Vagina (tissue), 2 donors: ENCODE measurements around the gene CHST14. TPM values are rescaled to one million over a fixed set of nuclear protein-coding genes. Genes with fewer than 3 reads are reported as not detected.

Source experiments
- DNase-seq, 2 donors: peaks; one replicate each; pipeline ENCODE4 v3.0.0-alpha.2; 2017; ENCODE audit errors: extremely low spot score in 2 of 2
- H3K27ac ChIP-seq: fragments of 200-600 bp; sonication (generic); one replicate; pipeline ENCODE4 v1.5.1; 2019
- H3K27me3 ChIP-seq: fragments of 200-600 bp; sonication (generic); one replicate; pipeline ENCODE4 v1.5.1; 2019
- H3K36me3 ChIP-seq, 2 donors: fragments of 200-600 bp; sonication (generic); one replicate each; pipeline ENCODE4 v1.5.1; 2017 to 2019
- H3K4me1 ChIP-seq: fragments of 200-600 bp; sonication (generic); one replicate; pipeline ENCODE4 v1.5.1; 2019
- H3K4me3 ChIP-seq, 2 donors: fragments of 200-600 bp; sonication (generic); 1 replicate in 1 of 2; 2 replicates in 1 of 2; pipeline ENCODE4 v1.5.1; 2016 to 2019
- H3K9me3 ChIP-seq: fragments of 200-600 bp; sonication (generic); one replicate; pipeline ENCODE4 v1.5.1; 2019
- POLR2A ChIP-seq, 2 donors: fragments of 450-650 bp; IDR thresholded peaks; one replicate each; pipeline ENCODE4 v1.6.1; 2017; ENCODE audit warnings: antibody characterized with exemption in 2 of 2, mild to moderate bottlenecking in 2 of 2, moderate library complexity in 2 of 2
- POLR2AphosphoS5 ChIP-seq, 2 donors: sonication (generic); formaldehyde crosslinking; IDR thresholded peaks; one replicate each; pipeline ENCODE4 v1.9.0; 2017; ENCODE audit warnings: antibody characterized with exemption in 2 of 2, mild to moderate bottlenecking in 2 of 2, low read depth in 1 of 2; ENCODE audit not compliant: insufficient read depth in 1 of 2
- intact Hi-C: fragments of 100-400 bp; cut with DNase I; formaldehyde crosslinking; loops from one replicate; pipeline ENCODE4 v1.15.1; 2023
- total RNA-seq: library from RNA; depleted of rRNA; stranded (reverse); fragments of >200 nt; gene quantifications from one replicate; pipeline ENCODE4 v1.2.3, GENCODE V29; 2016
- TF ChIP-seq, protein P1 (sequence below), 3 experiments: fragments of 450-650 bp in 2 of 3; fragments of 200-600 bp in 1 of 3; sonication (generic) in 1 of 3; IDR thresholded peaks; one replicate each; pipeline ENCODE4 v1.5.1; 2017 to 2019; ENCODE audit warnings: antibody characterized with exemption in 3 of 3, mild to moderate bottlenecking in 2 of 3, moderate library complexity in 2 of 3

CHST14 gene
- total RNA-seq, 1 donor from 2014 or later = 8.6 TPM

DNA sequence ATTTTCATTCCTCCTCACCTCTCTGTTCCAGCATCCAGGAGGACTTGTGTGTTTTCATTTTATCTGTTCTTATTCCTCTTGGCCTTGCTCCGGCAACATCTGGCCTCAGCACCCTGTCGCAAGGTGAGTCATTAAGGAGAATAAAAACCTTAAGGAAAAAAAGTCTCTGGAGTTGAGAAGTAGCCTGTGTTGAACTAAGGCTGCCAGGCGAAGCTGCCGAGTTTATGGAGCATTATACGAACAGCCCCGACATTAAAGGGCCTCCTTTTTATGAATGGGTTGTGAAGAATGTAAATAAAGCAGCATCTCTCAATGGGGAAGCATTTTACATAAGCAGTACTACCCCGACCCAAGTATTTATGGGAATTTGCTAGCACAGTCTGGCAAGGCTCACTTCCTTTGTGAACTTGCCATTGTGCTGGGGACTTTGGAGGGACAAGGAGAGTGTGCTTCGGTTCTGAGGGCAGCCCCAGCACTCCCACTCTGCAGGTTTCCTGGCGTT lies 25.3 kb upstream of the CHST14 start:
- Histone ChIP-seq H3K36me3 (no peaks in the 10 kb centered on the region), H3K9me3 (no peaks in the 10 kb centered on the region), H3K27ac (no peak overlapping the region), H3K27me3 (no peaks in the 10 kb centered on the region), H3K4me1 (peaks cover 48% of the 10 kb centered on the region), H3K4me3 (no peak overlapping the region)
- DNase-seq = no peak
- intact Hi-C loops = no loop called here
- TF ChIP-seq POLR2A (IDR thresholded peaks at IDR 0.05) (no peak), POLR2AphosphoS5 (IDR thresholded peaks at IDR 0.05; ENCODE audit: insufficient read depth in 1 of 2, low read depth in 1 of 2) (no peak)
- TF ChIP-seq, protein P1, sequence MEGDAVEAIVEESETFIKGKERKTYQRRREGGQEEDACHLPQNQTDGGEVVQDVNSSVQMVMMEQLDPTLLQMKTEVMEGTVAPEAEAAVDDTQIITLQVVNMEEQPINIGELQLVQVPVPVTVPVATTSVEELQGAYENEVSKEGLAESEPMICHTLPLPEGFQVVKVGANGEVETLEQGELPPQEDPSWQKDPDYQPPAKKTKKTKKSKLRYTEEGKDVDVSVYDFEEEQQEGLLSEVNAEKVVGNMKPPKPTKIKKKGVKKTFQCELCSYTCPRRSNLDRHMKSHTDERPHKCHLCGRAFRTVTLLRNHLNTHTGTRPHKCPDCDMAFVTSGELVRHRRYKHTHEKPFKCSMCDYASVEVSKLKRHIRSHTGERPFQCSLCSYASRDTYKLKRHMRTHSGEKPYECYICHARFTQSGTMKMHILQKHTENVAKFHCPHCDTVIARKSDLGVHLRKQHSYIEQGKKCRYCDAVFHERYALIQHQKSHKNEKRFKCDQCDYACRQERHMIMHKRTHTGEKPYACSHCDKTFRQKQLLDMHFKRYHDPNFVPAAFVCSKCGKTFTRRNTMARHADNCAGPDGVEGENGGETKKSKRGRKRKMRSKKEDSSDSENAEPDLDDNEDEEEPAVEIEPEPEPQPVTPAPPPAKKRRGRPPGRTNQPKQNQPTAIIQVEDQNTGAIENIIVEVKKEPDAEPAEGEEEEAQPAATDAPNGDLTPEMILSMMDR (IDR thresholded peaks at IDR 0.05) = no peak

DNA sequence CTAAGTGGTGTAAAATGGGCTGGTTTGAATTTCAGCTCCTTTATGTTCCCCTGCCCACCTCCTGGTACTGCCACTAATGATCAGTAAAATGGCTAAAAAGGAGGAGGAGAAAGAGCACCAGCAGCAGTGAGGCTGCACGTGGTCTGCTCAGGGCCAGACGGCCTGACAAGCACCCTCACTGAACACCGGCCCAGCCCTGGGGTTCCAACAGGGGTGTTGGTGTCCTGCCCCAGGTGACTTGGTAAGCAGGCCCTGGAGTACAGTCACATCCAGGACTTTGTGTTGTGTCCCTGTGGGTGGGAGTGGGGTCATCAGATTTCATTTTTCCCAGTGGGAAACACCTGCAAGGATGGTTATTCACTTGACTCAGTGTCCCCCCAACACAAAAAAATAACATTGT lies 24.6 kb upstream of the CHST14 start:
- Histone ChIP-seq H3K4me3 (no peak overlapping the region), H3K4me1 (peaks cover 52% of the 10 kb centered on the region), H3K9me3 (no peaks in the 10 kb centered on the region), H3K27me3 (no peaks in the 10 kb centered on the region), H3K36me3 (no peaks in the 10 kb centered on the region), H3K27ac (no peak overlapping the region)
- intact Hi-C loops = no loop called here
- no peak for DNase-seq
- TF ChIP-seq, protein P1 (IDR thresholded peaks at IDR 0.05) = no peak
- TF ChIP-seq POLR2AphosphoS5 (IDR thresholded peaks at IDR 0.05; ENCODE audit: insufficient read depth in 1 of 2, low read depth in 1 of 2) (no peak), POLR2A (IDR thresholded peaks at IDR 0.05) (no peak)

DNA sequence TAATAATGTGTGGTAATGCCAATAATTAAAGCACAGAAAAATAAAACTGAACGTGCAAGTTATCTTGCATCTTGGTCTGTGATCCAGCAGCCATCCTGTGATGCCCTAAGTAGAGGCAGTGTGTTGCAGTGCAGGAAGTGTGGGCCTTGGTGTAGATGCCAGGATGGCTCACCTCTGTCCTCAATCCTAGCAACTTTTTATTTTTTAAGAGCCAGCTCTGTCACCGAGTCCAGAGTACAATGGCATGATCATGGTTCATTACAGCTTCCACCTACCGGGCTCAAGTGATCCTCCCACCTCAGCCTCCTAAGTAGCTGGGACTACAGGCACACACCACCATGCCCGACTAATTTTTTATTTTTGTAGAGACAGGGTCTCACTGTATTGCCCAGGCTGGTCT lies 22.4 kb upstream of the CHST14 start:
- no peak overlapping the region for H3K4me3 ChIP-seq
- H3K9me3 ChIP-seq = no peaks in the 10 kb centered on the region
- DNase-seq = no peak
- no peak overlapping the region for H3K27ac ChIP-seq
- no peaks in the 10 kb centered on the region for H3K36me3 ChIP-seq
- peaks cover 58% of the 10 kb centered on the region for H3K4me1 ChIP-seq
- no peaks in the 10 kb centered on the region for H3K27me3 ChIP-seq
- TF ChIP-seq POLR2AphosphoS5 (IDR thresholded peaks at IDR 0.05; ENCODE audit: insufficient read depth in 1 of 2, low read depth in 1 of 2) = no peak
- TF ChIP-seq, protein P1 (IDR thresholded peaks at IDR 0.05) = no peak
- TF ChIP-seq POLR2A (IDR thresholded peaks at IDR 0.05) = no peak
- intact Hi-C loops = no loop called here

DNA sequence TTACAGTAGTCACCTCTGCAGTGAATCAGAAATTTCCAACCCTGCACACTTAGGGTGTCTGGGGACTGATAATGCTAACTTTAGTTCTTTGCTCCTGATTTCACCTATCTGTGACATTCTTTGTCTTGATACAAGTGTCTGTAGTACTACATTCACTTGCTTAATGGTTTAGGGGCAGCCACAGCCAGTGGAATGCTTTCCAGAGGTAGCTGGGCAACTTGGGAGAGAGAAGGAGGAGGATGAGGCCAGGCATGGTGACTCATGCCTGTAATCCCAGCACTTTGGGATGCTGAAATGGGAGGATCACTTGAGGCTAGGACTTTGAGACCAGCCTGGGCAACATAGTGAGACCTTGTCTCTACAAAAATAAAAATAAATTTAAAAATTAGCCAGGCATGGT lies 21.5 kb upstream of the CHST14 start:
- Histone ChIP-seq H3K27me3 (no peaks in the 10 kb centered on the region), H3K27ac (no peak overlapping the region), H3K36me3 (no peaks in the 10 kb centered on the region), H3K4me1 (peaks cover 58% of the 10 kb centered on the region), H3K9me3 (no peaks in the 10 kb centered on the region), H3K4me3 (no peak overlapping the region)
- intact Hi-C loops = no loop called here
- no peak for DNase-seq
- TF ChIP-seq POLR2AphosphoS5 (IDR thresholded peaks at IDR 0.05; ENCODE audit: insufficient read depth in 1 of 2, low read depth in 1 of 2) = no peak
- no peak for TF ChIP-seq POLR2A (IDR thresholded peaks at IDR 0.05)
- TF ChIP-seq, protein P1 (IDR thresholded peaks at IDR 0.05) = no peak

DNA sequence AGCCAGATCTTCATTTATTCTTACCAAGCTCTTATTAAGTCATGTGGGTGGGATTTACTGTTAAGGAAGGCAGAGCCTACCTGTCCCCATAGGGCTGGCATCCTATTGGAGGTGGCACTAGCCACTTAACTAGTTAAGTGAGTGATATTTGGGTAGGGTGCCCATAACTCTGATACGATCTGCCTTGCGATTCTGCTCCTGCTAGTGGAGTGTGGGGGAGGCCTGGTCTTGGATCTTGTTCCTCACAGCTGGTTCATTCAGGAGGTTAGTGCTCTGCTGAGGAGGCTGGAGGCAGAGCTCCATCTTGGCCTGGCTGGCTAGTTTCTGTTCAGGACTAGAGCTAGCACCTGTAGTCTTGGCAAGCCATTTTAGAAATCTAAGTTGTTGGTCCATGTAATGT lies 20.7 kb upstream of the CHST14 start:
- H3K4me3 ChIP-seq = no peak overlapping the region
- H3K4me1 ChIP-seq = peaks cover 58% of the 10 kb centered on the region
- intact Hi-C loops = no loop called here
- no peaks in the 10 kb centered on the region for H3K9me3 ChIP-seq
- no peaks in the 10 kb centered on the region for H3K27me3 ChIP-seq
- no peak for DNase-seq
- no peaks in the 10 kb centered on the region for H3K36me3 ChIP-seq
- H3K27ac ChIP-seq = no peak overlapping the region
- TF ChIP-seq POLR2AphosphoS5 (IDR thresholded peaks at IDR 0.05; ENCODE audit: insufficient read depth in 1 of 2, low read depth in 1 of 2) (no peak), POLR2A (IDR thresholded peaks at IDR 0.05) (no peak)
- TF ChIP-seq, protein P1 (IDR thresholded peaks at IDR 0.05) = no peak
